Panc1 (cell line): ENCODE results near the gene C2orf69. TPM values are rescaled to one million over a fixed set of nuclear protein-coding genes. Genes with fewer than 3 reads are reported as not detected.

Experiments used
- ATAC-seq: fragments of 200-7000 bp; cut with Tn5 transposase; 2 replicates; pipeline ENCODE4 v1.9.1; 2020; ENCODE audit warnings: mild to moderate bottlenecking, moderate library complexity
- BruUV-seq: library from RNA; stranded (reverse); fragments of 400-500 nt; replicated peaks from 2 replicates; lab custom pipeline; 2021; lab: Mats Ljungman, UMichigan
- CTCF ChIA-PET: fragments of 300-600 bp; sonication (Branson Sonifier 250); formaldehyde crosslinking; loops from one replicate; lab custom pipeline; 2022; ENCODE audit warnings: antibody characterized with exemption; lab: Charles Lee
- POLR2A ChIA-PET: fragments of 300-600 bp; sonication (Branson Sonifier 250); formaldehyde crosslinking; loops from one replicate; lab custom pipeline; 2022; ENCODE audit warnings: antibody characterized with exemption; lab: Charles Lee
- DNase-seq: peaks from one replicate; pipeline ENCODE4 v3.0.0-alpha.2; 2010; ENCODE audit warnings: low read depth, low spot score
- H3K27ac ChIP-seq: 2 replicates; pipeline ENCODE4 v1.5.1; 2011; ENCODE audit warnings: mild to moderate bottlenecking, low read length, inconsistent platforms
- H3K27me3 ChIP-seq: fragments of 200-500 bp; sonication (Bioruptor generic); 2 replicates; pipeline ENCODE4 v1.6.0; 2014; ENCODE audit warnings: low read length, inconsistent platforms; ENCODE audit not compliant: control insufficient read depth, insufficient read depth
- H3K36me3 ChIP-seq: fragments of 200-500 bp; sonication (Bioruptor generic); 2 replicates; pipeline ENCODE4 v1.5.1; 2014; ENCODE audit warnings: inconsistent platforms, mild to moderate bottlenecking, low read length, moderate library complexity; ENCODE audit not compliant: control insufficient read depth, insufficient read depth
- H3K4me1 ChIP-seq: 2 replicates; pipeline ENCODE4 v1.5.1; 2011; ENCODE audit warnings: inconsistent platforms, mild to moderate bottlenecking, low read length, moderate library complexity; ENCODE audit not compliant: control insufficient read depth, insufficient read depth
- H3K4me3 ChIP-seq, 2 experiments: 2 replicates each; pipeline ENCODE4 v1.5.1; 2011 to 2012; ENCODE audit warnings: low read depth in 2 of 2, low read length in 2 of 2, mild to moderate bottlenecking in 2 of 2, inconsistent platforms in 1 of 2, moderate library complexity in 1 of 2
- H3K9me3 ChIP-seq: fragments of 200-500 bp; sonication (Bioruptor generic); 2 replicates; pipeline ENCODE4 v1.5.1; 2014; ENCODE audit warnings: low read depth, mild to moderate bottlenecking, inconsistent platforms, low read length, moderate library complexity; ENCODE audit not compliant: control insufficient read depth, insufficient read depth
- POLR2AphosphoS5 ChIP-seq: IDR thresholded peaks from 2 replicates; pipeline ENCODE4 v1.6.1; 2012; ENCODE audit warnings: mild to moderate bottlenecking, low read depth, low read length, moderate library complexity
- SIN3A ChIP-seq: IDR thresholded peaks from 2 replicates; pipeline ENCODE4 v1.6.1; 2012; ENCODE audit warnings: low read depth, mild to moderate bottlenecking, low read length, moderate library complexity, borderline replicate concordance; ENCODE audit not compliant: insufficient read depth
- TCF7L2 ChIP-seq: IDR thresholded peaks from 2 replicates; pipeline ENCODE4 v1.6.1; 2011; ENCODE audit warnings: mild to moderate bottlenecking, low read depth, low read length, inconsistent platforms
- in situ Hi-C: cut with HindIII; loops from 2 replicates; pipeline ENCODE4 v1.10.0; 2016; ENCODE audit warnings: low sequenced_read_pairs, low pct_unique_long_range_greater_than_20kb
- intact Hi-C: fragments of 100-400 bp; cut with micrococcal nuclease; formaldehyde crosslinking; loops from one replicate; pipeline ENCODE4 v1.10.0; 2022; ENCODE audit not compliant: unreplicated experiment
- total RNA-seq: library from RNA; stranded (reverse); gene quantifications from one replicate; pipeline ENCODE4 v1.2.1, GENCODE V29; 2021; ENCODE audit not compliant: unreplicated experiment
- TF ChIP-seq, protein P1 (sequence below): fragments of 450-650 bp; IDR thresholded peaks from 2 replicates; pipeline ENCODE4 v1.5.1; 2017; ENCODE audit warnings: mild to moderate bottlenecking
- TF ChIP-seq, protein P2 (sequence below), 2 experiments: IDR thresholded peaks; 2 replicates each; pipeline ENCODE4 v1.6.1; 2011 to 2012; ENCODE audit warnings: low read depth in 2 of 2, control low read depth in 1 of 2, low read length in 1 of 2, mild to moderate bottlenecking in 1 of 2, moderate library complexity in 1 of 2; ENCODE audit not compliant: insufficient read depth in 1 of 2

The C2orf69 gene
- total RNA-seq, 1 experiment from 2014 or later = 21.8 TPM

DNA sequence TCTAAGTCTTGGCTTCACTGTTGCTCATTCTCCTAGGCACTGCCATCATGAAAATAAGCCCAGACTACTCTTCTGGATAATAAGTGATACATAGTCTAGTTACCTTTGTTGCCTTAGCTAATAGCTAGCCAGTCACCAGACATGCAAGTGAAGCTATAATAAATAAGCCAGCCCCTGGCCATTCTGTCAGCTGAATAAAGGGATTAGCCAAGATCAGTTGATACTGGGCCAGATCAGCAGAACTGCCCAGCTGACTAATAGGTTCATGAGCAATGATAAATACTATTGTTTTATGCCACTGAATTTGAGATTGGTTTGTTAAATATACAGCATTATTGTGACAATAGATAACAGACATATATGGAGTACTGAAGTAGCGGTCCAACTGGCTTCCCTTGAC, 8.0 kb upstream of the C2orf69 start:
- H3K27ac ChIP-seq = no peak overlapping the region
- no peak overlapping the region for H3K4me3 ChIP-seq
- ChIA-PET POLR2A (interaction anchor here (0.6 kb wide), 1 partner anchor 972 kb away, joined by 7 read pairs; no protein-coding TSS in a partner anchor), CTCF (no interaction called here)
- intact Hi-C loops (no loop called here), in situ Hi-C loops (no loop called here)
- H3K4me1 ChIP-seq = no peaks in the 10 kb centered on the region
- BruUV-seq = no TSS peak
- no peaks in the 10 kb centered on the region for H3K9me3 ChIP-seq
- no peak for ATAC-seq
- H3K36me3 ChIP-seq = no peaks in the 10 kb centered on the region
- no peak for TF ChIP-seq POLR2AphosphoS5
- no peak for TF ChIP-seq TCF7L2
- TF ChIP-seq, protein P1, sequence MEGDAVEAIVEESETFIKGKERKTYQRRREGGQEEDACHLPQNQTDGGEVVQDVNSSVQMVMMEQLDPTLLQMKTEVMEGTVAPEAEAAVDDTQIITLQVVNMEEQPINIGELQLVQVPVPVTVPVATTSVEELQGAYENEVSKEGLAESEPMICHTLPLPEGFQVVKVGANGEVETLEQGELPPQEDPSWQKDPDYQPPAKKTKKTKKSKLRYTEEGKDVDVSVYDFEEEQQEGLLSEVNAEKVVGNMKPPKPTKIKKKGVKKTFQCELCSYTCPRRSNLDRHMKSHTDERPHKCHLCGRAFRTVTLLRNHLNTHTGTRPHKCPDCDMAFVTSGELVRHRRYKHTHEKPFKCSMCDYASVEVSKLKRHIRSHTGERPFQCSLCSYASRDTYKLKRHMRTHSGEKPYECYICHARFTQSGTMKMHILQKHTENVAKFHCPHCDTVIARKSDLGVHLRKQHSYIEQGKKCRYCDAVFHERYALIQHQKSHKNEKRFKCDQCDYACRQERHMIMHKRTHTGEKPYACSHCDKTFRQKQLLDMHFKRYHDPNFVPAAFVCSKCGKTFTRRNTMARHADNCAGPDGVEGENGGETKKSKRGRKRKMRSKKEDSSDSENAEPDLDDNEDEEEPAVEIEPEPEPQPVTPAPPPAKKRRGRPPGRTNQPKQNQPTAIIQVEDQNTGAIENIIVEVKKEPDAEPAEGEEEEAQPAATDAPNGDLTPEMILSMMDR = no peak
- TF ChIP-seq SIN3A = no peak
- TF ChIP-seq, protein P2, sequence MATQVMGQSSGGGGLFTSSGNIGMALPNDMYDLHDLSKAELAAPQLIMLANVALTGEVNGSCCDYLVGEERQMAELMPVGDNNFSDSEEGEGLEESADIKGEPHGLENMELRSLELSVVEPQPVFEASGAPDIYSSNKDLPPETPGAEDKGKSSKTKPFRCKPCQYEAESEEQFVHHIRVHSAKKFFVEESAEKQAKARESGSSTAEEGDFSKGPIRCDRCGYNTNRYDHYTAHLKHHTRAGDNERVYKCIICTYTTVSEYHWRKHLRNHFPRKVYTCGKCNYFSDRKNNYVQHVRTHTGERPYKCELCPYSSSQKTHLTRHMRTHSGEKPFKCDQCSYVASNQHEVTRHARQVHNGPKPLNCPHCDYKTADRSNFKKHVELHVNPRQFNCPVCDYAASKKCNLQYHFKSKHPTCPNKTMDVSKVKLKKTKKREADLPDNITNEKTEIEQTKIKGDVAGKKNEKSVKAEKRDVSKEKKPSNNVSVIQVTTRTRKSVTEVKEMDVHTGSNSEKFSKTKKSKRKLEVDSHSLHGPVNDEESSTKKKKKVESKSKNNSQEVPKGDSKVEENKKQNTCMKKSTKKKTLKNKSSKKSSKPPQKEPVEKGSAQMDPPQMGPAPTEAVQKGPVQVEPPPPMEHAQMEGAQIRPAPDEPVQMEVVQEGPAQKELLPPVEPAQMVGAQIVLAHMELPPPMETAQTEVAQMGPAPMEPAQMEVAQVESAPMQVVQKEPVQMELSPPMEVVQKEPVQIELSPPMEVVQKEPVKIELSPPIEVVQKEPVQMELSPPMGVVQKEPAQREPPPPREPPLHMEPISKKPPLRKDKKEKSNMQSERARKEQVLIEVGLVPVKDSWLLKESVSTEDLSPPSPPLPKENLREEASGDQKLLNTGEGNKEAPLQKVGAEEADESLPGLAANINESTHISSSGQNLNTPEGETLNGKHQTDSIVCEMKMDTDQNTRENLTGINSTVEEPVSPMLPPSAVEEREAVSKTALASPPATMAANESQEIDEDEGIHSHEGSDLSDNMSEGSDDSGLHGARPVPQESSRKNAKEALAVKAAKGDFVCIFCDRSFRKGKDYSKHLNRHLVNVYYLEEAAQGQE (IDR thresholded peaks at IDR 0.05; ENCODE audit: insufficient read depth in 1 of 2, low read depth in 2 of 2, low read length in 1 of 2) = no peak
- no peaks in the 10 kb centered on the region for H3K27me3 ChIP-seq
- no peak for DNase-seq

DNA sequence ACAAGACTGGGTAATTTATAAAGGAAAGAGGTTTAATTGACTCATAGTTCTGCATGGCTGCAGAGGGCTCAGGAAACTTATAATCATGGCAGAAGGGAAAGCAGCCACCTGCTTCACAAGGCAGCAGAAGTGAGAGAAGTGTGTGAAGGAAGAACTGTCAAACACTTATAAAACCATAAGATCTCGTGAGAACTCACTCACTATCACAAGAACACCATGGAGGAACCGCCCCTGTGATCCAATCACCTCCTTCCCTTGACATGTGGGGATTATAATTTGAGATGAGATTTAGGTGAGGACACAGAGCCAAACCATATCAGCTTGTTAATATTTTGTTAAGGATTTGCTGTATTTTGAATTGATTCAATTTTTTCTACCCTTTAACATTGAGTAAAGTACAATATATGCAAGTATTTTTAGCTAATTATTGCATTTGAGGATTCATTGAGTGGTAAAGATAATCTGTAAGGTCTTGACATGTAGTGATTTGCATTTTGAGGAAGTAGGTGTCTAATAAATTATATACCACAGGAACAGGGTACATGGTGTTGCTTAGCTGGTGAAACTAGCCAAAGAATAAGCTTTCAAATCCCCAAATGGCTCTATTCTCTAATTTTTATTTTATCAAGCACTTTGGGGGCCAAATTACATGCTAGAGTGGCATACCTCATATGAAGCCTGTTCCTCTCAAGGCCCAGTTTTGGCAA, 3.9 kb upstream of the C2orf69 start:
- ATAC-seq = no peak

More for the DNA sequence above, 3.9 kb upstream of the C2orf69 start:
- no TSS peak for BruUV-seq
- POLR2A ChIA-PET = no interaction called here
- Histone ChIP-seq H3K4me3 (no peak overlapping the region), H3K27me3 (no peaks in the 10 kb centered on the region), H3K36me3 (no peaks in the 10 kb centered on the region; the same call in 1 of the 2 replicates), H3K4me1 (peaks cover 7% of the 10 kb centered on the region; the same call in 1 of the 2 replicates), H3K27ac (no peak overlapping the region), H3K9me3 (no peaks in the 10 kb centered on the region)
- in situ Hi-C loops (no loop called here), intact Hi-C loops (no loop called here)
- TF ChIP-seq SIN3A = no peak
- TF ChIP-seq, protein P2 (IDR thresholded peaks at IDR 0.05; ENCODE audit: insufficient read depth in 1 of 2, low read depth in 2 of 2, low read length in 1 of 2) = no peak
- no peak for TF ChIP-seq TCF7L2
- TF ChIP-seq, protein P1 = no peak
- no peak for TF ChIP-seq POLR2AphosphoS5
- DNase-seq = no peak
- CTCF ChIA-PET = no interaction called here
